Frontal cortex (tissue), 4 donors: ENCODE measurements around the gene TULP4. TPM values are rescaled to one million over a fixed set of nuclear protein-coding genes. Genes with fewer than 3 reads are reported as not detected.

Source experiments
- DNase-seq, 2 donors: peaks; one replicate each; pipeline ENCODE4 v3.0.0; 2012; ENCODE audit warnings: low spot score in 2 of 2
- FAIRE-seq: peaks from 2 replicates; lab custom pipeline; 2012; peaks lifted over from hg19 to GRCh38; lab: Jason Lieb, UNC
- total RNA-seq: library from RNA; depleted of rRNA; stranded (reverse); fragments of >200 nt; gene quantifications from one replicate; pipeline ENCODE4 v1.2.3, GENCODE V29; 2014
- donor health status: control.
- donor health status: control.
- donor health status: control.

TULP4 gene
- total RNA-seq, 1 donor from 2014 or later: 1,613 TPM

GRCh38 chr6:158409451-158409850 lies 97.2 kb downstream of the TULP4 start:
- DNase-seq: no peak
- FAIRE-seq: no peak

- no peak for FAIRE-seq
Observed at GRCh38 chr6:158410784-158411183, 98.5 kb downstream of the TULP4 start.

GRCh38 chr6:158411998-158412397 lies 99.7 kb downstream of the TULP4 start:
- DNase-seq: no peak
- FAIRE-seq: no peak

More at GRCh38 chr6:158410784-158411183, 98.5 kb downstream of the TULP4 start:
- DNase-seq: no peak

DNA sequence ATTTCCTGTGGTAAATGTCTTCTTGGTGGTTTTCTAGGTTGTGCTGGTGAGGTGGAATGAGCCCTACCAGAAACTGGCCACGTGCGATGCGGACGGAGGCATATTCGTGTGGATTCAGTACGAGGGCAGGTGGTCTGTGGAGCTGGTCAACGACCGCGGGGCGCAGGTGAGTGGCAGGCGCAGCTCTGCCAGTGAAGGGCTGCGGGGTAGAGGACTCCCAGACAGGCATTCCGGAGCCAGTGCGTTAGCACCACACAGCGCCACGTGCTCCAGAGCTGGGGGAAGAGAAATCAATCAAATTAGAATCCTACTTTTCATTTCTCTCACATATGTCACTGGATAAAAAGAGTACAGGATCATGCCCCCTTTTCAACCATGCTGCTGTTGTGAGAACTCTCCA lies 100.8 kb downstream of the TULP4 start:
- DNase-seq (no peak), FAIRE-seq (no peak)

- DNase-seq: no peak
- FAIRE-seq: no peak
Observed at GRCh38 chr6:158413814-158414565, 101.7 kb downstream of the TULP4 start.

DNA sequence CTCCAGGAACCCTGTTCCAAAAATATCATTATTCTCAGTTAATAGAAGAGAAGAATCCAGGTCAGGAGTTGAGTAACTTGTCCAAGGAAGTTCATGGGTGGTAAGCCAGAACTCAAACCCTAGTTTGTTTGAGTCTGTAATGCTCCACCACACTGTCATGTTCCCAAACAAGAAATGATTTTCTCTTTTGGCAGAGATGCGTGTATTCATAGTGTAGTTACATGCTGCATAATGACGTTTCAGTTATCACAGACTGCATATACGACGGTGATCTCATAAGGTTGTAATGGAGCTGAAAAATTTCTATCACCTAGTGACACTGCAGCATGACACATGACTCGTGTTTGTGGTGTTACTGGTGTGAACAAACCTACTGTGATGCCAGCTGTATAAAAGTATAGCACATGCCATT lies 102.6 kb downstream of the TULP4 start:
- DNase-seq (no peak), FAIRE-seq (no peak)

GRCh38 chr6:158415666-158416065 lies 103.4 kb downstream of the TULP4 start:
- DNase-seq (no peak), FAIRE-seq (no peak)

- no peak for FAIRE-seq
Observed at GRCh38 chr6:158416883-158417759, 104.9 kb downstream of the TULP4 start.

DNA sequence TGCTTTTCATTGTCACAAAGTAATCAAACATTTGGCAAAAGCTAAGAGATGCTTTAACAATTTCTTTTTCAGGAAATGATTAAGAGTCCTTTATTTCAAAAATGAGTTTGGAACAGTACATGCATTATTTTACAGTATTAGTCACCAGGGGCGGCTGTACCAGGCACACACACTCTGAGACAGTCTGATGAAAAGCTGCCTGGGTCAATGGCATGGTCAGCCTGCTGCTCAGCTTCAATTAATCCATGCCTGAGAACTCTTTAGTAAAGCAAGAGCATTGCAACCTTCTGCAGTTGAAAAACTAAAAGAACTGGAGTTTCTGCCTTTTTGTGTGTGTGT lies 105.5 kb downstream of the TULP4 start:
- FAIRE-seq: no peak
- no peak for DNase-seq

More at GRCh38 chr6:158416883-158417759, 104.9 kb downstream of the TULP4 start:
- DNase-seq: no peak

DNA sequence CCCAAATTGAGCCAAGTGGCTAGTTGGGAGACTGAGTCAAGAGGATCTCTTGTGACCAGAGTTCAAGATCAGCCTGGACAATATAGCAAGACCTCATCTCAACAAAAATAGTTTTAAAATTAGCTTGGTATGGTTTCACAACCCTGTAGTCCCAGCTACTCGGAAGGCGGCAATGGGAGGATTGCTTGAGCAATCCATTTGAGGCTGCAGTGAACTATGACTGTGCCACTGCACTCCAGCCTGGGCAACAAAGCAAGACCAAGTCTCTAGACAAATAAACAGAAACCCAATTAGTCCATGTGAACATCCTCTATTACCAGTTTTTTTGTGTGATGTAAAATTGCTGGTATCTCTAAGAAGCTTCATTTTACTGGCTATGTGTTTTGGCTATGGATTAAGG lies 106.2 kb downstream of the TULP4 start:
- DNase-seq (no peak), FAIRE-seq (no peak)

GRCh38 chr6:158419339-158419909 lies 107.2 kb downstream of the TULP4 start:
- FAIRE-seq (no peak), DNase-seq (no peak)

DNA sequence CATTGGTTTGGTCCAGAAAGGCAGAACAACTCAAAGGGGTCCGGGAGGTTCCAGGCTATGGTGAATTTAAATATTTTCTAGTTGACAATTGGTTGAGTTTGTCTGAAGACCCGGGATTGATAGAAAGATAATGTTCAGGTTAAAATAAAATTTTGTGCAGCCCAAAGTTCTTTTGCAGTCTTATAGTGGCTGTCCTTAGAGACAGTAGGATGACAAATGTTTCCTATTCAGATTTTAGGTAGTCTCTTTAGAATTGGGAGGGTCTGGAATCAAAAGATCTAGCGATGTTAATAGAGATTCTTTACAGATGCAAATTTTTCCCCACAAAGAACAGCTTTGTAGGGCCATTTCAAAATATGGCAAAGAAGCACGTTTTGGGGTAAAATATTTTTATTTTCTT lies 109.1 kb downstream of the TULP4 start:
- no peak for DNase-seq
- no peak for FAIRE-seq

- DNase-seq (no peak), FAIRE-seq (no peak)
Observed at GRCh38 chr6:158422629-158423238, 110.5 kb downstream of the TULP4 start.

DNA sequence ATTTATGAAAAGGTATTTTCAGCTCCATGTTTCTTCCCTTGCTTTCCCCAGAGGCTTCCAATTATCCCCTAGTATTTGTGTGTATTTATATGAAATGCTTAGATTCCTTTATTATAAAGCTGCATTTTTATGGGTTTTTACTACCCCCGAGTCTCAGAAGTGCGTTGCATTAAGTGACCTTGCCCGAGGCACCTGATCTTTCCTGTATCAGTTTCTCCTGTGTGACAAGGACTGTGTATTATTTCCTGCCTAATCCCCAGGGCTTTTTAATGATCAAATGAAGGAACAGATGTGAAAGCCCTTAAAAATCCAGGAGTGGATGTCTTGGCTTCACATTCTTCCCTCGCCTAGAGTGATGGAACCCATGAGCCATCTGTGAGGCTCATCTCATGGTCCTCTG lies 118.8 kb downstream of the TULP4 start:
- no peak for FAIRE-seq

DNA sequence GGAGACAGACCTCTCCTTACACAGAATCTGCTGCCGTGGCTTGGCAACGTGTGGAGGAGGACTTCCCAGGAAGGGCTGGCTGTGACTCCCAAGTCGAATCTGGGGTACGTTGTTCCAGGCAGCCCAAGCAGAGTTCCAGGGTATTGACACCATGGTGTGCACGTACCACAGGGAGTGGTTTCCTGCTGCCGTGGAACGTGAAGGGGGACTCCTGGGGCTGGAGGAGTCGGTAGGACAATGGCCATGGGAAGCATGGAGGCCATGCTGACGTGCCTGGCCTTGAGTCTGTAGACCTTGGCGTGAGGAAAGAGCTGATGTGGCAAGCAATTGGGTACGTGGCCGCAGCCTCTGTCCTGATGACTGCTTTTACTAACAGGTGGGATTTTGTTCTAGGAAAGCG lies 119.3 kb downstream of the TULP4 start:
- FAIRE-seq (no peak), DNase-seq (no peak)

More for the DNA sequence above, 118.8 kb downstream of the TULP4 start:
- DNase-seq: no peak

- DNase-seq (no peak), FAIRE-seq (no peak)
Observed at GRCh38 chr6:158437571-158437970, 125.3 kb downstream of the TULP4 start.

DNA sequence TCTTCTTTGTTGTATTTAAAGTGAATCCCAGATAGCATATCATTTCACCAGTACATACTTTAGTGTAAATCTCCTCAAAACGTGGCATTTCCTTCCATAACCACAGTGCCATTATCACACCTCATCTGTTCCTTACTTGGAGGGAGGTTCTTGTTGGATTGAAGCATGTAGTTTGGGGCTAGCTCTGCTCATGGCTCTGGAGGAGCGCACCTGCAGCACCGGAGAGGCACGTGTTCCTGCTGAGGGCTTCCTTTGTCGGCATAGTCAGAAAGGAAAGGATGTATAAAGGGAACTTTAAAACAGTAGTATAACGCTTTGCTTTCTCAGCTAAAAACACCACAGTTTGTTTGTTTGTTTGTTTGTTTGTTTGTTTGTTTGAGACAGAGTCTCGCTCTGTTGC lies 126.0 kb downstream of the TULP4 start:
- FAIRE-seq (no peak), DNase-seq (no peak)

DNA sequence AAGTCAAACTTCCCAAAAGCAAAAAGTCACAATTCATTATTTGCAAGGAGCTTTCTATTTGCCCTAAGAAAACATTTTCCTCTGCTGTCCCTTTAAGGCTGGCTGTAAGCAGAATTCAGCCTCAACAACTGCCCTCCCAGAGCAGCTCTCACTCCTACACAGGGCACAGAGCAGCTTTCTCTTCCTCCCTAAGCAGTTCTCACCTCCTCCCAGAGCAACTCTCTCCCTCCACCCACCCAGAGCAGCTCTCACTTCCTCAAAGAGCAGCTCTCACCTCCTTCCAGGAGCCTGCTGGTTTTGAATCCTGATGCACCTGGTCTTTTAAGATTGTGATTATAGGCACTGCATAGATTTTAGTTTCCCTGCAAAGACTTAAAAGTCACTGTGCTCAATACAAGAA lies 127.0 kb downstream of the TULP4 start:
- FAIRE-seq (no peak), DNase-seq (no peak)

- no peak for FAIRE-seq
- DNase-seq: no peak
Observed at GRCh38 chr6:158441716-158442215, 129.5 kb downstream of the TULP4 start.

DNA sequence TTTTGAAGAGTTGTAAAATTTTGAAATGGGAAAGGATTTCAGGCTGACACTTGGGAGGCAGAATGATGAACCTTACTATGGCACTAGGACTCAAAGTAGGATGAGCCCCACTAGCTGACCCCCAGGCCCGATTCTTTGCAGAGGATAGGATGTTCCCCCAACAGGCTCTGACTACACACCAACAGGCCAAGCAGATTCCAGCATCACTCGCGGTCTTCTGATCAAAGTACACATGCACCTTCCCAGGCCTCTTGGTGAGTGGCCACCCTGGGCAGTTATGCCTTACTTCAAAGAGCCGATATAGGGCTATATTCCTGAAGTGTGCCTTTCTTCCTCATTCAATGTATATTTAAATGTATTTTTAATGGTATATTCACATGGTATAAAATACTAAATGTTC lies 130.0 kb downstream of the TULP4 start:
- DNase-seq (no peak), FAIRE-seq (no peak)
